Keratinocyte (primary cell): ENCODE data around the gene TACC3. TPM values are rescaled to one million over a fixed set of nuclear protein-coding genes. Genes with fewer than 3 reads are reported as not detected.

ENCODE experiments used
- DNase-seq: peaks from one replicate; pipeline ENCODE4 v3.0.0-alpha.2; 2011; ENCODE audit warnings: low read depth, missing footprints, low spot score
- FAIRE-seq: peaks from 2 replicates; lab custom pipeline; 2011; peaks lifted over from hg19 to GRCh38; lab: Jason Lieb, UNC
- H2AFZ ChIP-seq: 2 replicates; pipeline ENCODE4 v1.6.0; 2012; ENCODE audit warnings: low read length, control low read depth, inconsistent platforms; ENCODE audit not compliant: control insufficient read depth
- H3K27ac ChIP-seq: 2 replicates; pipeline ENCODE4 v1.5.1; 2011; ENCODE audit warnings: low read length; ENCODE audit not compliant: control insufficient read depth, insufficient read depth
- H3K27me3 ChIP-seq: 3 replicates; pipeline ENCODE4 v1.6.0; 2011; ENCODE audit warnings: low read length; ENCODE audit not compliant: control insufficient read depth, insufficient read depth; ENCODE audit errors: extremely low read depth
- H3K36me3 ChIP-seq, 2 experiments: 2 replicates in 1 of 2; 3 replicates in 1 of 2; pipeline ENCODE4 v1.5.1; 2011; ENCODE audit warnings: low read length in 2 of 2, mild to moderate bottlenecking in 1 of 2; ENCODE audit not compliant: control insufficient read depth in 2 of 2, insufficient read depth in 2 of 2; ENCODE audit errors: extremely low read depth in 1 of 2
- H3K4me1 ChIP-seq: 3 replicates; pipeline ENCODE4 v1.5.1; 2011; ENCODE audit warnings: low read length; ENCODE audit not compliant: control insufficient read depth, insufficient read depth; ENCODE audit errors: extremely low read depth
- H3K4me2 ChIP-seq: 3 replicates; pipeline ENCODE4 v1.6.0; 2011; ENCODE audit warnings: low read depth, low read length; ENCODE audit not compliant: control insufficient read depth, insufficient read depth; ENCODE audit errors: extremely low read depth
- H3K4me3 ChIP-seq, 3 experiments: fragments of 200-600 bp in 1 of 3; sonication (generic) in 1 of 3; 2 replicates in 2 of 3; 3 replicates in 1 of 3; pipeline ENCODE4 v1.5.1; 2011 to 2016; ENCODE audit warnings: low read length in 3 of 3, mild to moderate bottlenecking in 3 of 3, control low read depth in 2 of 3, inconsistent platforms in 1 of 3, low read depth in 1 of 3, mixed read lengths in 1 of 3, mixed run types in 1 of 3, moderate library complexity in 1 of 3; ENCODE audit not compliant: control insufficient read depth in 2 of 3, insufficient read depth in 2 of 3; ENCODE audit errors: extremely low read depth in 1 of 3
- H3K79me2 ChIP-seq: 2 replicates; pipeline ENCODE4 v1.6.0; 2012; ENCODE audit warnings: low read length; ENCODE audit not compliant: control insufficient read depth, insufficient read depth
- H3K9ac ChIP-seq: 3 replicates; pipeline ENCODE4 v1.6.0; 2011; ENCODE audit warnings: low read length; ENCODE audit not compliant: control insufficient read depth, insufficient read depth; ENCODE audit errors: extremely low read depth
- H3K9me1 ChIP-seq: 3 replicates; pipeline ENCODE4 v1.6.0; 2011; ENCODE audit warnings: low read length; ENCODE audit not compliant: control insufficient read depth, insufficient read depth; ENCODE audit errors: extremely low read depth
- H3K9me3 ChIP-seq: 2 replicates; pipeline ENCODE4 v1.5.1; 2012; ENCODE audit warnings: low read depth, low read length; ENCODE audit not compliant: control insufficient read depth
- H4K20me1 ChIP-seq: 3 replicates; pipeline ENCODE4 v1.6.0; 2011; ENCODE audit warnings: low read length; ENCODE audit not compliant: control insufficient read depth, insufficient read depth; ENCODE audit errors: extremely low read depth
- EZH2 ChIP-seq: IDR thresholded peaks from one replicate; pipeline ENCODE4 v1.6.1; 2012; ENCODE audit warnings: inconsistent platforms, mild to moderate bottlenecking, low read length, moderate library complexity
- dilution Hi-C: fragments of 300-500 bp; cut with MboI; formaldehyde crosslinking; loops from one replicate; pipeline ENCODE4 v1.7.0; 2020; ENCODE audit warnings: low sequenced_read_pairs; ENCODE audit not compliant: extremely low pct_ligation_motif_present
- polyA plus RNA-seq, 5 experiments: library from polyadenylated mRNA; depleted of rRNA in 3 of 5; stranded (reverse) in 3 of 5; stranded (forward) in 1 of 5; unstranded in 1 of 5; fragments of >200 nt; gene quantifications; 1 replicate in 1 of 5; 2 replicates in 3 of 5; 3 replicates in 1 of 5; pipeline versions ENCODE4 v1.2.1 to v1.2.3, GENCODE V29; 2011 to 2012; ENCODE audit warnings: missing spikeins in 2 of 5, low read depth in 1 of 5, low replicate concordance in 1 of 5
- TF ChIP-seq, protein P1 (sequence below), 3 experiments: IDR thresholded peaks in 1 of 3; conservative IDR thresholded peaks in 1 of 3; optimal IDR thresholded peaks in 1 of 3; 2 replicates in 2 of 3; 3 replicates in 1 of 3; pipeline versions ENCODE3 to v1.5.1; 2011; ENCODE audit warnings: low read length in 3 of 3, mild to moderate bottlenecking in 3 of 3, moderate library complexity in 2 of 3, control low read depth in 1 of 3, inconsistent platforms in 1 of 3; ENCODE audit not compliant: insufficient read depth in 2 of 3; ENCODE audit errors: extremely low read depth in 1 of 3

The TACC3 gene
- polyA plus RNA-seq, 1 donor (not counting 4 experiments of a cell fraction or from before 2014, with no cell fraction given) = 19.1 TPM

GRCh38 chr4:1784395-1784788 lies 63.1 kb downstream of the TACC3 start:
- Histone ChIP-seq H3K79me2 (no peaks in the 10 kb centered on the region), H3K27me3 (no peaks in the 10 kb centered on the region), H3K27ac (no peak overlapping the region), H3K4me2 (no peak overlapping the region), H2AFZ (no peak overlapping the region), H3K9me1 (no peaks in the 10 kb centered on the region), H4K20me1 (no peaks in the 10 kb centered on the region), H3K9me3 (no peaks in the 10 kb centered on the region), H3K36me3 (no peaks in the 10 kb centered on the region), H3K4me3 (no peak overlapping the region), H3K4me1 (peaks cover 39% of the 10 kb centered on the region), H3K9ac (no peak overlapping the region)
- dilution Hi-C loops = no loop called here
- FAIRE-seq (no peak), DNase-seq (no peak)
- TF ChIP-seq, protein P1, sequence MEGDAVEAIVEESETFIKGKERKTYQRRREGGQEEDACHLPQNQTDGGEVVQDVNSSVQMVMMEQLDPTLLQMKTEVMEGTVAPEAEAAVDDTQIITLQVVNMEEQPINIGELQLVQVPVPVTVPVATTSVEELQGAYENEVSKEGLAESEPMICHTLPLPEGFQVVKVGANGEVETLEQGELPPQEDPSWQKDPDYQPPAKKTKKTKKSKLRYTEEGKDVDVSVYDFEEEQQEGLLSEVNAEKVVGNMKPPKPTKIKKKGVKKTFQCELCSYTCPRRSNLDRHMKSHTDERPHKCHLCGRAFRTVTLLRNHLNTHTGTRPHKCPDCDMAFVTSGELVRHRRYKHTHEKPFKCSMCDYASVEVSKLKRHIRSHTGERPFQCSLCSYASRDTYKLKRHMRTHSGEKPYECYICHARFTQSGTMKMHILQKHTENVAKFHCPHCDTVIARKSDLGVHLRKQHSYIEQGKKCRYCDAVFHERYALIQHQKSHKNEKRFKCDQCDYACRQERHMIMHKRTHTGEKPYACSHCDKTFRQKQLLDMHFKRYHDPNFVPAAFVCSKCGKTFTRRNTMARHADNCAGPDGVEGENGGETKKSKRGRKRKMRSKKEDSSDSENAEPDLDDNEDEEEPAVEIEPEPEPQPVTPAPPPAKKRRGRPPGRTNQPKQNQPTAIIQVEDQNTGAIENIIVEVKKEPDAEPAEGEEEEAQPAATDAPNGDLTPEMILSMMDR (optimal IDR thresholded peaks at IDR 0.05 in 1 of 3, IDR thresholded peaks at IDR 0.05 in 1 of 3, conservative IDR thresholded peaks at IDR 0.05 in 1 of 3; ENCODE audit: extremely low read depth in 1 of 3, insufficient read depth in 2 of 3, low read length in 3 of 3) = no peak
- TF ChIP-seq EZH2 = no peak

- H3K79me2 ChIP-seq = no peaks in the 10 kb centered on the region
- no peaks in the 10 kb centered on the region for H3K27me3 ChIP-seq
- dilution Hi-C loops = no loop called here
- TF ChIP-seq EZH2 = no peak
- TF ChIP-seq, protein P1 (optimal IDR thresholded peaks at IDR 0.05 in 1 of 3, IDR thresholded peaks at IDR 0.05 in 1 of 3, conservative IDR thresholded peaks at IDR 0.05 in 1 of 3; ENCODE audit: extremely low read depth in 1 of 3, insufficient read depth in 2 of 3, low read length in 3 of 3) = no peak
- DNase-seq = no peak
- H3K9me3 ChIP-seq = no peaks in the 10 kb centered on the region
- H3K36me3 ChIP-seq = no peaks in the 10 kb centered on the region
- peaks cover 44% of the 10 kb centered on the region for H3K4me1 ChIP-seq
- H3K27ac ChIP-seq = no peak overlapping the region
- H3K4me2 ChIP-seq = no peak overlapping the region
- no peaks in the 10 kb centered on the region for H4K20me1 ChIP-seq
- H3K4me3 ChIP-seq = no peak overlapping the region
- no peak overlapping the region for H3K9ac ChIP-seq
- no peaks in the 10 kb centered on the region for H3K9me1 ChIP-seq
- no peak for FAIRE-seq
- no peak overlapping the region for H2AFZ ChIP-seq
Observed at GRCh38 chr4:1784789-1785591, 63.7 kb downstream of the TACC3 start.
